MM.1S (cell line): ENCODE data around the gene MARCHF10.

Experiments used
- DNase-seq: peaks from one replicate; pipeline ENCODE4 v3.0.0-alpha.2; 2015
- H2AFZ ChIP-seq: fragments of 300-600 bp; sonication (generic); 2 replicates; pipeline ENCODE4 v1.6.0; 2016; ENCODE audit warnings: antibody characterized with exemption, low read length
- H3F3A ChIP-seq: fragments of 300-600 bp; sonication (generic); 2 replicates; pipeline ENCODE4 v1.6.1; 2016; ENCODE audit warnings: mild to moderate bottlenecking, antibody characterized with exemption, low read length, moderate library complexity, mixed read lengths; ENCODE audit not compliant: insufficient read depth
- H3K27ac ChIP-seq: fragments of 300-600 bp; sonication (generic); 2 replicates; pipeline ENCODE4 v1.5.1; 2016; ENCODE audit warnings: mild to moderate bottlenecking, low read length
- H3K27me3 ChIP-seq: fragments of 300-600 bp; sonication (generic); replicated peaks from 2 replicates; pipeline ENCODE4 v1.6.0; 2016; ENCODE audit warnings: low read length; ENCODE audit not compliant: insufficient read depth
- H3K36me3 ChIP-seq: fragments of 300-600 bp; sonication (generic); replicated peaks from 2 replicates; pipeline ENCODE4 v1.6.1; 2016; ENCODE audit warnings: mild to moderate bottlenecking, low read length, mixed read lengths; ENCODE audit not compliant: insufficient read depth
- H3K4me1 ChIP-seq: fragments of 300-600 bp; sonication (generic); 2 replicates; pipeline ENCODE4 v1.6.1; 2016; ENCODE audit warnings: low read length, mixed read lengths
- H3K4me2 ChIP-seq: fragments of 300-600 bp; sonication (generic); 2 replicates; pipeline ENCODE4 v1.6.0; 2016; ENCODE audit warnings: low read depth, low read length
- H3K4me3 ChIP-seq: fragments of 300-600 bp; sonication (generic); 2 replicates; pipeline ENCODE4 v1.5.1; 2016; ENCODE audit warnings: low read length, mixed read lengths
- H3K79me2 ChIP-seq: fragments of 300-600 bp; sonication (generic); 2 replicates; pipeline ENCODE4 v1.6.1; 2016; ENCODE audit warnings: mixed run types, low read length, mixed read lengths
- H3K9ac ChIP-seq: fragments of 300-600 bp; sonication (generic); 2 replicates; pipeline ENCODE4 v1.6.1; 2016; ENCODE audit warnings: low read length, mixed read lengths
- H3K9me2 ChIP-seq: fragments of 300-600 bp; sonication (generic); replicated peaks from 2 replicates; pipeline ENCODE4 v1.6.1; 2016; ENCODE audit warnings: mild to moderate bottlenecking, low read length, mixed read lengths; ENCODE audit not compliant: insufficient read depth
- H3K9me3 ChIP-seq: fragments of 300-600 bp; sonication (generic); replicated peaks from 2 replicates; pipeline ENCODE4 v1.6.1; 2016; ENCODE audit warnings: mild to moderate bottlenecking, low read length, mixed read lengths; ENCODE audit not compliant: insufficient read depth
- H4K20me1 ChIP-seq: fragments of 300-600 bp; sonication (generic); 2 replicates; pipeline ENCODE4 v1.6.1; 2016; ENCODE audit warnings: mild to moderate bottlenecking, low read length, moderate library complexity, mixed read lengths; ENCODE audit not compliant: insufficient read depth
- EZH2 ChIP-seq: fragments of 300-600 bp; sonication (generic); optimal IDR thresholded peaks from 2 replicates; pipeline ENCODE3; 2017; ENCODE audit warnings: low read depth, mild to moderate bottlenecking, antibody characterized with exemption, low read length, mixed read lengths
- EZH2phosphoT487 ChIP-seq: fragments of 300-600 bp; sonication (generic); IDR thresholded peaks from 2 replicates; pipeline ENCODE4 v1.6.1; 2018; ENCODE audit warnings: antibody characterized with exemption, low read length
- TF ChIP-seq, protein P1 (sequence below): fragments of 300-600 bp; sonication (generic); IDR thresholded peaks from 2 replicates; pipeline ENCODE4 v1.5.1; 2016; ENCODE audit warnings: antibody characterized with exemption, low read length, mixed read lengths

The MARCHF10 gene

DNA sequence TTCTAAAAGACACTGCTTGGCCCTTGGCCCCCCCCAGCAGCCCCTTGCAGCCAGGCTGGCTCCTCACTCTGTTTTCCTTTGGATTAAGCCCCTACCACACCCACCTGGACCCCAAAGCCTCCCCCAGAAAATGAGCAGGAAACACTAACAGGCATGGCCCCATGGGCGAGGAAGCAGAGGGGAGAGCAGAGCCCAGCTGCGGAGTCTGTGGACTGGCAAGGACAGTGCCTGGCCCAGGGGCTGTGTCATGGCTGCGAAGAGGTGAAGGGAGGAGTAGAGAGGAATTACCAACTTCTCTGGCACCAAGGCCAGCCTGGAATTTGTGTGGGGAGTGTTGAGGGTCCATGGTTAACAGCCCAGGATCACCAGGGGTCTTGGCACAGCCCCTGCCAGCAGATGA lies 133.3 kb downstream of the MARCHF10 start:
- Histone ChIP-seq H3K27ac (no peak overlapping the region), H4K20me1 (no peaks in the 10 kb centered on the region; the same call in 1 of the 2 replicates), H3K9me2 (no peaks in the 10 kb centered on the region), H3K4me2 (no peak overlapping the region), H3K4me3 (no peak overlapping the region), H3K4me1 (no peaks in the 10 kb centered on the region), H2AFZ (no peak overlapping the region), H3K9ac (no peak overlapping the region), H3K79me2 (no peaks in the 10 kb centered on the region), H3K27me3 (no peaks in the 10 kb centered on the region), H3K36me3 (no peaks in the 10 kb centered on the region), H3F3A (no peaks in the 10 kb centered on the region), H3K9me3 (no peaks in the 10 kb centered on the region)
- no peak for DNase-seq
- TF ChIP-seq EZH2 (no peak), EZH2phosphoT487 (no peak)

DNA sequence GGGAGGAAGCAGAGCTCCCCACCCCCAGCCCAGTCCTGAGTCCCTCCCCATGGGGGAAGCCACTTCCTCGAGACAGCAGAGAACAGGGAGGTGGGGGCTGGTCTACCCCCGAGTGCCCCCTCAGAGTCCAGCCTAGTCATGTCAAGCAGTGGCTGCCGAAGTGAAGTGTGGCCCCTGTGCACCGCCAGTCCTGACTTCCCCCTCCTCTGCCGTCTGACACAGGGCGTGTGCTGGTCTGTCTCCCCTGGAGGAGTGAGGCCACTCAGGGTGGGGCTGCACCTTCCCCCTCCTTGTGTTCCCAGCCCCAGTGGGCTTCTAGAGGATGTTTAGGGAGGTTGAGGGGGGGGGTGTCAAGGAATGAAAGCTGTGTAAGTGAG lies 133.8 kb downstream of the MARCHF10 start:
- H3K9me3 ChIP-seq, result no peaks in the 10 kb centered on the region
- H3K36me3 ChIP-seq, result no peaks in the 10 kb centered on the region
- no peak overlapping the region for H3K27ac ChIP-seq
- H3K4me3 ChIP-seq, result no peak overlapping the region
- no peaks in the 10 kb centered on the region for H3K9me2 ChIP-seq
- no peaks in the 10 kb centered on the region; the same call in 1 of the 2 replicates for H4K20me1 ChIP-seq
- DNase-seq, result no peak
- no peaks in the 10 kb centered on the region for H3F3A ChIP-seq
- no peak overlapping the region for H2AFZ ChIP-seq
- no peak for TF ChIP-seq EZH2
- no peak for TF ChIP-seq EZH2phosphoT487
- TF ChIP-seq, protein P1, sequence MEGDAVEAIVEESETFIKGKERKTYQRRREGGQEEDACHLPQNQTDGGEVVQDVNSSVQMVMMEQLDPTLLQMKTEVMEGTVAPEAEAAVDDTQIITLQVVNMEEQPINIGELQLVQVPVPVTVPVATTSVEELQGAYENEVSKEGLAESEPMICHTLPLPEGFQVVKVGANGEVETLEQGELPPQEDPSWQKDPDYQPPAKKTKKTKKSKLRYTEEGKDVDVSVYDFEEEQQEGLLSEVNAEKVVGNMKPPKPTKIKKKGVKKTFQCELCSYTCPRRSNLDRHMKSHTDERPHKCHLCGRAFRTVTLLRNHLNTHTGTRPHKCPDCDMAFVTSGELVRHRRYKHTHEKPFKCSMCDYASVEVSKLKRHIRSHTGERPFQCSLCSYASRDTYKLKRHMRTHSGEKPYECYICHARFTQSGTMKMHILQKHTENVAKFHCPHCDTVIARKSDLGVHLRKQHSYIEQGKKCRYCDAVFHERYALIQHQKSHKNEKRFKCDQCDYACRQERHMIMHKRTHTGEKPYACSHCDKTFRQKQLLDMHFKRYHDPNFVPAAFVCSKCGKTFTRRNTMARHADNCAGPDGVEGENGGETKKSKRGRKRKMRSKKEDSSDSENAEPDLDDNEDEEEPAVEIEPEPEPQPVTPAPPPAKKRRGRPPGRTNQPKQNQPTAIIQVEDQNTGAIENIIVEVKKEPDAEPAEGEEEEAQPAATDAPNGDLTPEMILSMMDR, result no peak
- no peaks in the 10 kb centered on the region for H3K27me3 ChIP-seq
- H3K9ac ChIP-seq, result no peak overlapping the region
- H3K4me1 ChIP-seq, result no peaks in the 10 kb centered on the region
- H3K79me2 ChIP-seq, result no peaks in the 10 kb centered on the region
- no peak overlapping the region for H3K4me2 ChIP-seq

DNA sequence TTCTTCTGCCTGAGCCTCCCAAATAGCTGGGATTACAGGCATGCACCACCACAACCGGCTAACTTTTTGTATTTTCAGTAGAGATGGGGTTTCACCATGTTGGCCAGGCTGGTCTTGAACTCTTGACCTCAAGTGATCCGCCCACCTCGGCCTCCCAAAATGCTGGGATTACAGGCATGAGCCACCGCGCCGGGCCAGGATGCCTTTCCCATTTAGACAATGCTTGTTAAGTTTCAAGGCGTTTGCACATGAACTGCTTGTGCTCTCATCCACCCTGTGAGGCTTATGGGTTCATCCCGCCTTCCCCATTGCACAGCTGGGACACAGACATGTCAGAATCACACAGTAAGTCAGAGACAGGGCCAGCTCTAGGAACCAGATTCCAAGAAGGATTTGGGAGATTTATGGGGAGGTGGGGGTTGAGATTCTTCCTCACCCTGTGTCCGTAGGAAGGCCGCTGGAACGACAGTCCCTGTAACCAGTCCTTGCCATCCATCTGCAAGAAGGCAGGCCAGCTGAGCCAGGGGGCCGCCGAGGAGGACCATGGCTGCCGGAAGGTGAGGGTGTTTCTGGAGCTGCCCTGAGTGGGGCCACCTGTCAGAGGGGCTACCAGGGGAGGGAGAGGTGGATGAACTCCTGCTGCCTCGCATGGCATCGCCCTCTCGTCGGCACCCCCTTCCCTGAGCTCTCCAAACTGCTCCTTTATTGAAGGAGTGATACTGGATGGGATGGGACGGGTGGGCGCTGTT lies 134.3 kb downstream of the MARCHF10 start:
- no peaks in the 10 kb centered on the region for H3F3A ChIP-seq
- no peak for DNase-seq
- no peaks in the 10 kb centered on the region for H3K36me3 ChIP-seq
- no peaks in the 10 kb centered on the region for H3K4me1 ChIP-seq
- no peak overlapping the region for H3K4me3 ChIP-seq
- no peaks in the 10 kb centered on the region for H3K9me2 ChIP-seq
- H3K27ac ChIP-seq, result no peak overlapping the region
- H3K79me2 ChIP-seq, result no peaks in the 10 kb centered on the region
- no peak overlapping the region for H3K4me2 ChIP-seq
- no peaks in the 10 kb centered on the region; the same call in 1 of the 2 replicates for H4K20me1 ChIP-seq
- no peak for TF ChIP-seq EZH2phosphoT487
- no peak overlapping the region for H3K9ac ChIP-seq
- no peaks in the 10 kb centered on the region for H3K9me3 ChIP-seq
- no peaks in the 10 kb centered on the region for H3K27me3 ChIP-seq
- H2AFZ ChIP-seq, result no peak overlapping the region

DNA sequence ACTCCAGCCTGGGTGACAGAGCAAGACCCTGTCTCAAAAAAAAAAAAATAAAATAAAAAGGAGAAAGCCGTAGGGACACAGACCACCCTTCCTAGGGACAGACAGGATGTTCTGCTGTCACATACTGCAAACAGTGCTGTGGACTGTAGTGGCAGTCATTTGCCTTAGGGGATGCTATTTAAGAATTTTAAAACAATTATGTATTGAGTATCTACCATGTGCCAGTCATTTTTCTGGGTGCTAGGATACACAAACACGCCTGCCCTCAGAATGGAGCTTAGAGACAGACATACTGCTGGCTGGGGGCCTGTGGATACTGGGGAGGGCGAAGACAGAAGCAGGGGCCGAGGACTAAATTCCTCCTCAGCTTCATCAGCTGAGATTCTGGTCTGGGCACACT lies 135.2 kb downstream of the MARCHF10 start:
- Histone ChIP-seq H3K4me1 (no peaks in the 10 kb centered on the region), H3K4me3 (no peak overlapping the region), H3K27me3 (no peaks in the 10 kb centered on the region), H3K9ac (no peak overlapping the region), H3K36me3 (no peaks in the 10 kb centered on the region), H3K9me2 (no peaks in the 10 kb centered on the region), H3K27ac (no peak overlapping the region), H4K20me1 (no peaks in the 10 kb centered on the region; the same call in 1 of the 2 replicates), H3K79me2 (no peaks in the 10 kb centered on the region), H3K9me3 (no peaks in the 10 kb centered on the region), H3K4me2 (no peak overlapping the region), H2AFZ (no peak overlapping the region), H3F3A (no peaks in the 10 kb centered on the region)
- DNase-seq, result no peak
- TF ChIP-seq EZH2phosphoT487 (no peak), EZH2 (no peak)
- TF ChIP-seq, protein P1, result no peak
